ENCODE measurements around the gene D2HGDH. TPM values are rescaled to one million over a fixed set of nuclear protein-coding genes. Genes with fewer than 3 reads are reported as not detected.

The D2HGDH gene
- total RNA-seq, 1 donor from 2014 or later, result 17.8 TPM

DNA sequence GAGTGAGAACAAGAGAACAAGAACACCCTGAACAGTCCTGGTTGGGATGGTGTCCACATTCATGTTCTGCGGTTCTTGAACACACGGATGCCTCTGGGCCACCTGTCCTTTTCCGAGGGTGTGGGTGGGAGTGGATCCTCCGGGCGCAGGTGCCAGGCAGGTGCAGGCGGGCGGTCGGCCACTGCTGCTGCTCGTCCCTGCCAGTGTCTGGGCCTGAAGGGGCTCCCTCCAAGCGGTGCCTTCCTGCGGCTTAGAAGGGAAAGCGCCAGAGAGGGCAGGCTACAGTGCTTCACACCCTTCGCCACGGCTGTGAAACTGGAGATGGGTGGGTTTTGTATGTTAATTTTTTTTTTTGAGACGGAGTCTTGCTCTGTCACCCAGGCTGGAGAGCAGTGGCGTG, 8.0 kb upstream of the D2HGDH start:
- no peak for DNase-seq
- no peaks in the 10 kb centered on the region for H3K27me3 ChIP-seq (ENCODE audit: low read depth)
- TF ChIP-seq, protein P1, sequence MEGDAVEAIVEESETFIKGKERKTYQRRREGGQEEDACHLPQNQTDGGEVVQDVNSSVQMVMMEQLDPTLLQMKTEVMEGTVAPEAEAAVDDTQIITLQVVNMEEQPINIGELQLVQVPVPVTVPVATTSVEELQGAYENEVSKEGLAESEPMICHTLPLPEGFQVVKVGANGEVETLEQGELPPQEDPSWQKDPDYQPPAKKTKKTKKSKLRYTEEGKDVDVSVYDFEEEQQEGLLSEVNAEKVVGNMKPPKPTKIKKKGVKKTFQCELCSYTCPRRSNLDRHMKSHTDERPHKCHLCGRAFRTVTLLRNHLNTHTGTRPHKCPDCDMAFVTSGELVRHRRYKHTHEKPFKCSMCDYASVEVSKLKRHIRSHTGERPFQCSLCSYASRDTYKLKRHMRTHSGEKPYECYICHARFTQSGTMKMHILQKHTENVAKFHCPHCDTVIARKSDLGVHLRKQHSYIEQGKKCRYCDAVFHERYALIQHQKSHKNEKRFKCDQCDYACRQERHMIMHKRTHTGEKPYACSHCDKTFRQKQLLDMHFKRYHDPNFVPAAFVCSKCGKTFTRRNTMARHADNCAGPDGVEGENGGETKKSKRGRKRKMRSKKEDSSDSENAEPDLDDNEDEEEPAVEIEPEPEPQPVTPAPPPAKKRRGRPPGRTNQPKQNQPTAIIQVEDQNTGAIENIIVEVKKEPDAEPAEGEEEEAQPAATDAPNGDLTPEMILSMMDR (IDR thresholded peaks at IDR 0.05; ENCODE audit: borderline replicate concordance), result no peak
- no peak overlapping the region for H3K4me3 ChIP-seq
- peaks cover 30% of the 10 kb centered on the region for H3K36me3 ChIP-seq
- H3K4me1 ChIP-seq, result peaks cover 7% of the 10 kb centered on the region
- H3K9me3 ChIP-seq (replicated peaks), result no peaks in the 10 kb centered on the region
- H3K27ac ChIP-seq (replicated peaks), result no peak overlapping the region
- intact Hi-C loops (cut with micrococcal nuclease), result no loop called here

DNA sequence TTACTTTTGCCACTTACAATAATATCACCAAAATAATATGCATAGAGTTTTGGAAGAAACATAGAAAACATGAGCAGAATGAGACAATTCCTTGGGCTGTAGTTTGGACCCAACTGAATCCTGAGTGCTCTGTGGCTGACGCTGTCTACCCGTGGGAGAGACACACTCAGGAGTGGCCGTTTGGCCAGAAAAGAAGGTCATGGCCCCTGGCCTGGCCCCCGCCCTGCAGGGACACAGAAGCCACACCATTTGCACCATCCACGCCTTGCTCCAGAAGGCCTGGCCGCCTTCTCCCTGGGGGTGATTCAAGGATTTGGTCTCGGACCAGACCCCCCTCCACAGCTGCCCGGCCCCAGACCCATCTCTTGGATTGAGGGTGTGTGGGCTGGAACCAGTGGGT, 6.4 kb upstream of the D2HGDH start:
- TF ChIP-seq, protein P1 (IDR thresholded peaks at IDR 0.05; ENCODE audit: borderline replicate concordance), result no peak
- intact Hi-C loops (cut with micrococcal nuclease), result no loop called here
- peak overlapping the region; percentile 9 for H3K4me3 ChIP-seq

DNA sequence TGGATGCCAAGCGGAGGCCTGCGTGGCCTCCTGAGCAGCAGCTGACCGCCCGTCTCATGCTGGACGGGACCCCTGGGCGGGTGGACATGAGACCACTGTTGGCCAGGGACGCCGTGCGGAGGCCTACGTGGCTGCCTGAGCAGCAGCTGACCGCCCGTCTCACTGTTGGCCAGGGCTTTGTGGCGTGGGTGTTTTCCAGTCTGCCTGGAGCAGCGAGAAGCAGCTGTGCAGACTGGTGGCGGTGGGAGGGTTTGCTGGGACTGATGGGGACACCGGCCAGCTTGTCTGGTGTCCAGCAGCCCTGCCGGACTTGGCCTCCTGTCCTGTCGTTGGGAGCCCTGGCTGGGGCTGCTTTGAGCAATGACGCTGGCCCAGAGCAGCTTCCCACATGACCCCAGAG, 5.8 kb upstream of the D2HGDH start:
- H3K27me3 ChIP-seq (ENCODE audit: low read depth), result no peaks in the 10 kb centered on the region
- H3K9me3 ChIP-seq (replicated peaks), result no peaks in the 10 kb centered on the region
- intact Hi-C loops (cut with micrococcal nuclease), result no loop called here
- peaks cover 21% of the 10 kb centered on the region for H3K36me3 ChIP-seq
- peak; percentile 80 for DNase-seq
- H3K27ac ChIP-seq (replicated peaks), result peak overlapping the region; percentile 82
- peaks cover 12% of the 10 kb centered on the region for H3K4me1 ChIP-seq
- TF ChIP-seq, protein P1 (IDR thresholded peaks at IDR 0.05; ENCODE audit: borderline replicate concordance), result no peak
- peak overlapping the region; percentile 9 for H3K4me3 ChIP-seq

More for the DNA sequence above, 6.4 kb upstream of the D2HGDH start:
- H3K27me3 ChIP-seq (ENCODE audit: low read depth), result no peaks in the 10 kb centered on the region
- H3K36me3 ChIP-seq, result peaks cover 25% of the 10 kb centered on the region
- DNase-seq, result no peak
- no peaks in the 10 kb centered on the region for H3K9me3 ChIP-seq (replicated peaks)
- peak overlapping the region; percentile 82 for H3K27ac ChIP-seq (replicated peaks)
- H3K4me1 ChIP-seq, result peaks cover 9% of the 10 kb centered on the region

DNA sequence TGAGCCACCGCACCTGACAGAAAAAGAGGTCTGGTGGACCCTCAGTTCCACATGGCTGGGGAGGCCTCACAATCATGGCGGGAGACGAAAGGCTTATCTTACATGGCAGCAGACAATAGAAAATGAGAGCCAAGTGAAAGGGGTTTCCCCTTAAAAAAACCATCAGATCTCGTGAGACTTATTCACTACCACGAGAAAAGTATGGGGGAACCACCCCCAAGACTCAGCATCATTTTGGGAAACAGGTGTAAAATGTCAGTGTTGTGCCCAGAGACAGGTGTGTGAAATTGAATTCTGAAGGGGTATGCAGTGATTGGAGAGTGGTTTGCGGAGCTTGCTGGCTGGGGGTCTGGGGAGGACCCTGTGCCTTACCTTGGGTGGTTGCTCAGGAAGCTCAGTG, 4.6 kb upstream of the D2HGDH start:
- no peaks in the 10 kb centered on the region for H3K9me3 ChIP-seq (replicated peaks)
- no peaks in the 10 kb centered on the region for H3K27me3 ChIP-seq (ENCODE audit: low read depth)
- H3K4me1 ChIP-seq, result peaks cover 22% of the 10 kb centered on the region
- no peak for DNase-seq
- peaks cover 12% of the 10 kb centered on the region for H3K36me3 ChIP-seq
- no peak overlapping the region for H3K27ac ChIP-seq (replicated peaks)
- TF ChIP-seq, protein P1 (IDR thresholded peaks at IDR 0.05; ENCODE audit: borderline replicate concordance), result no peak
- intact Hi-C loops (cut with micrococcal nuclease), result no loop called here
- no peak overlapping the region for H3K4me3 ChIP-seq

DNA sequence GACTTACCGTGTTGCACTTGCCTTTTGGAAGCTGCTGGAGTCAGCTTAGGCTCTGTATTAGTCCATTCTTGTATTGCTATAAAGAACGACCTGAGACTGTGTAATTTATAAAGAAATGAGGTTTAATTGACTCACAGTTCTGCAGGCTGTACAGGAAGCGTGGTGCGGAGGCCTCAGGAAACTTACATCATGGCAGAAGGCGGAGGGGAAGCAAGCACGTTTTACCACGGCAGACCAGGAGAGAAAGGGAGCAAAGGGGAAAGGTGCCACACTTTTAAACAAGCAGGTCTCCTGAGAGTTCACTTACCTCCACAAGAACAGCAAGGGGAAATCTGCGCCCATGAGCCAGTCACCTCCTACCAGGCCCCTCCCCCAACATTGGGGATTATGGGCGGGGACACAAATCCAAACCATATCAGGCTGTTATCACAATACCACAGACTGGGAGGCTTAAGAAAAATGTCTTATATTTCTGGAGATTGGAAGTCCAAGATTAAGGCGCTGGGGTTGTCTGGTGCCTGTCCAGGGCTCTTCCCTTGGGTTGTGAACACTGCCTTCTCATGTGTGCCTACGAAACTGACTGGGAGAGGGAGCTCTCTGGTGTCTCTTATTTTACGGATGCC, 3.6 kb upstream of the D2HGDH start:
- intact Hi-C loops (cut with micrococcal nuclease), result no loop called here
- TF ChIP-seq, protein P1 (IDR thresholded peaks at IDR 0.05; ENCODE audit: borderline replicate concordance), result no peak
- Histone ChIP-seq H3K27ac (replicated peaks) (no peak overlapping the region), H3K9me3 (replicated peaks) (no peaks in the 10 kb centered on the region), H3K27me3 (ENCODE audit: low read depth) (no peaks in the 10 kb centered on the region), H3K4me3 (no peak overlapping the region), H3K36me3 (peaks cover 2% of the 10 kb centered on the region), H3K4me1 (peaks cover 32% of the 10 kb centered on the region)
- no peak for DNase-seq

Measured in left ventricle myocardium inferior (tissue), 1 donor.